ENCODE data around the gene GAS6. TPM values are rescaled to one million over a fixed set of nuclear protein-coding genes. Genes with fewer than 3 reads are reported as not detected.

The GAS6 gene
- total and polyA plus RNA-seq, 2 experiments from 2014 or later: 822 to 1,035 TPM

GRCh38 chr13:113854238-113855011 is 9.5 kb downstream of the GAS6 start:
- Histone ChIP-seq H3K9ac (no peak overlapping the region), H3K4me2 (ENCODE audit: unreplicated experiment) (no peak overlapping the region), H4K20me1 (ENCODE audit: insufficient read depth) (peaks cover 47% of the 10 kb centered on the region)

GRCh38 chr13:113853518-113854237 is 10.2 kb downstream of the GAS6 start:
- Histone ChIP-seq H3F3A (ENCODE audit: insufficient read depth) (peaks cover 89% of the 10 kb centered on the region), H3K9me3 (ENCODE audit: low read depth) (no peaks in the 10 kb centered on the region), H3K27ac (peak overlapping the region; percentile 12; the same call in 1 of the 2 replicates), H3K27me3 (replicated peaks; ENCODE audit: insufficient read depth) (no peaks in the 10 kb centered on the region), H3K4me3 (no peak overlapping the region), H3K79me2 (ENCODE audit: insufficient read depth) (peaks cover 100% of the 10 kb centered on the region), H3K4me2 (ENCODE audit: unreplicated experiment) (no peak overlapping the region), H2AFZ (no peak overlapping the region), H4K20me1 (ENCODE audit: insufficient read depth) (peaks cover 47% of the 10 kb centered on the region), H3K36me3 (ENCODE audit: low read depth) (peaks cover 57% of the 10 kb centered on the region), H3K9ac (no peak overlapping the region), H3K9me2 (ENCODE audit: insufficient read depth) (no peaks in the 10 kb centered on the region), H3K4me1 (ENCODE audit: insufficient read depth) (peaks cover 23% of the 10 kb centered on the region)
- no peak for DNase-seq
- TF ChIP-seq EZH2phosphoT487 (IDR thresholded peaks at IDR 0.05; ENCODE audit: insufficient read depth, low read depth): no peak
- no peak for TF ChIP-seq EZH2 (IDR thresholded peaks at IDR 0.05; ENCODE audit: insufficient read depth, poor library complexity, severe bottlenecking)
- WGBS, 2 experiments (ENCODE audit: low coverage in 1 of 2, low lambda C conversion rate in 2 of 2, missing lambda C conversion rate in 2 of 2): 96% methylated on average over 11 of the region's 11 CpGs
- in situ Hi-C loops (cut with MboI): no loop called here

More at GRCh38 chr13:113854238-113855011, 9.5 kb downstream of the GAS6 start:
- H3K4me1 ChIP-seq (ENCODE audit: insufficient read depth): peaks cover 16% of the 10 kb centered on the region
- H3K9me3 ChIP-seq (ENCODE audit: low read depth): no peaks in the 10 kb centered on the region
- 57 to 62% methylated on average over 28 to 30 of the region's 31 CpGs for WGBS, 2 experiments (ENCODE audit: low coverage in 1 of 2, low lambda C conversion rate in 2 of 2, missing lambda C conversion rate in 2 of 2)
- no peak overlapping the region for H3K4me3 ChIP-seq
- peaks cover 62% of the 10 kb centered on the region for H3K36me3 ChIP-seq (ENCODE audit: low read depth)
- no peaks in the 10 kb centered on the region for H3K9me2 ChIP-seq (ENCODE audit: insufficient read depth)
- TF ChIP-seq EZH2 (IDR thresholded peaks at IDR 0.05; ENCODE audit: insufficient read depth, poor library complexity, severe bottlenecking): no peak
- no peak for TF ChIP-seq EZH2phosphoT487 (IDR thresholded peaks at IDR 0.05; ENCODE audit: insufficient read depth, low read depth)
- H3K79me2 ChIP-seq (ENCODE audit: insufficient read depth): peaks cover 100% of the 10 kb centered on the region
- peaks cover 89% of the 10 kb centered on the region for H3F3A ChIP-seq (ENCODE audit: insufficient read depth)
- in situ Hi-C loops (cut with MboI): no loop called here
- peak overlapping the region; percentile 26; the same call in 1 of the 2 replicates for H3K27ac ChIP-seq
- no peak overlapping the region for H2AFZ ChIP-seq
- DNase-seq: peak; percentile 56
- H3K27me3 ChIP-seq (replicated peaks; ENCODE audit: insufficient read depth): no peaks in the 10 kb centered on the region

- 97 to 98% methylated on average over 21 to 22 of the region's 22 CpGs for WGBS, 2 experiments (ENCODE audit: low coverage in 1 of 2, low lambda C conversion rate in 2 of 2, missing lambda C conversion rate in 2 of 2)
- peaks cover 47% of the 10 kb centered on the region for H4K20me1 ChIP-seq (ENCODE audit: insufficient read depth)
- DNase-seq: no peak
Measured at GRCh38 chr13:113852536-113853517, 11.0 kb downstream of the GAS6 start.

More at GRCh38 chr13:113852536-113853517, 11.0 kb downstream of the GAS6 start:
- Histone ChIP-seq H2AFZ (no peak overlapping the region), H3K4me3 (no peak overlapping the region), H3K79me2 (ENCODE audit: insufficient read depth) (peaks cover 100% of the 10 kb centered on the region), H3K27me3 (replicated peaks; ENCODE audit: insufficient read depth) (no peaks in the 10 kb centered on the region), H3F3A (ENCODE audit: insufficient read depth) (peaks cover 88% of the 10 kb centered on the region), H3K36me3 (ENCODE audit: low read depth) (peaks cover 50% of the 10 kb centered on the region), H3K27ac (0 out of 2 replicates have a peak overlapping the region, but pooled peaks have one; percentile 12), H3K4me2 (ENCODE audit: unreplicated experiment) (no peak overlapping the region), H3K9me2 (ENCODE audit: insufficient read depth) (no peaks in the 10 kb centered on the region), H3K4me1 (ENCODE audit: insufficient read depth) (peaks cover 27% of the 10 kb centered on the region), H3K9ac (no peak overlapping the region), H3K9me3 (ENCODE audit: low read depth) (no peaks in the 10 kb centered on the region)
- no peak for TF ChIP-seq EZH2phosphoT487 (IDR thresholded peaks at IDR 0.05; ENCODE audit: insufficient read depth, low read depth)
- in situ Hi-C loops (cut with MboI): no loop called here

Data from GM23248 (cell line).